ENCODE measurements around the gene HMCN2.

DNA sequence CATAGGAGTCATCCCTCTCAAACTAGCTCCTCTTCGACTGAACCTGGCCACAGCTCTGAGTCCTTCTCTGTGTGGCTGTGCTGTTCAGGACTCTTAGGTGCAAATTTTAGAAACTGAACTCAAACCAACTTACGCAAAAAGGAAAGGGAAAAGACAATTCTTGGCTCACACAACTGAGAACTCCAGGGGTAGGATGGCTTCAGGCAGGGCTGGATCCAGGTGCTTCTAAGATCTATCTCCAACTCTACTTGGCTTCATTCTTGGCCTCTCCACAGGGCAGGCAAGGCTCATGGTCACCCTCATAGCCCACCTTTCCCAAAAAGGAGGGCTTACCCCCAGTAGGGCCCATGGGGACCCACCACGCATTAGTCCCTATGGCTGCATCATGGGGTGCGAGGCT lies 187.3 kb downstream of the HMCN2 start:
- TF ChIP-seq, protein P1, sequence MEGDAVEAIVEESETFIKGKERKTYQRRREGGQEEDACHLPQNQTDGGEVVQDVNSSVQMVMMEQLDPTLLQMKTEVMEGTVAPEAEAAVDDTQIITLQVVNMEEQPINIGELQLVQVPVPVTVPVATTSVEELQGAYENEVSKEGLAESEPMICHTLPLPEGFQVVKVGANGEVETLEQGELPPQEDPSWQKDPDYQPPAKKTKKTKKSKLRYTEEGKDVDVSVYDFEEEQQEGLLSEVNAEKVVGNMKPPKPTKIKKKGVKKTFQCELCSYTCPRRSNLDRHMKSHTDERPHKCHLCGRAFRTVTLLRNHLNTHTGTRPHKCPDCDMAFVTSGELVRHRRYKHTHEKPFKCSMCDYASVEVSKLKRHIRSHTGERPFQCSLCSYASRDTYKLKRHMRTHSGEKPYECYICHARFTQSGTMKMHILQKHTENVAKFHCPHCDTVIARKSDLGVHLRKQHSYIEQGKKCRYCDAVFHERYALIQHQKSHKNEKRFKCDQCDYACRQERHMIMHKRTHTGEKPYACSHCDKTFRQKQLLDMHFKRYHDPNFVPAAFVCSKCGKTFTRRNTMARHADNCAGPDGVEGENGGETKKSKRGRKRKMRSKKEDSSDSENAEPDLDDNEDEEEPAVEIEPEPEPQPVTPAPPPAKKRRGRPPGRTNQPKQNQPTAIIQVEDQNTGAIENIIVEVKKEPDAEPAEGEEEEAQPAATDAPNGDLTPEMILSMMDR (IDR thresholded peaks at IDR 0.05) = no peak
- TF ChIP-seq EP300 (IDR thresholded peaks at IDR 0.05) = no peak
- TF ChIP-seq POLR2A (IDR thresholded peaks at IDR 0.05) = no peak

All from ovary (tissue), 3 donors.